Endodermal cell (in vitro differentiated cells): Measurements from ENCODE around the gene CORT. TPM values are rescaled to one million over a fixed set of nuclear protein-coding genes. Genes with fewer than 3 reads are reported as not detected.

Source experiments
- DNase-seq: peaks from one replicate; pipeline ENCODE4 v3.0.0-alpha.2; 2017
- H3K27ac ChIP-seq: 2 replicates; pipeline ENCODE4 v1.5.1; 2013; ENCODE audit warnings: mild to moderate bottlenecking, low read depth, low read length, moderate library complexity
- H3K27me3 ChIP-seq: 2 replicates; pipeline ENCODE4 v1.6.1; 2013; ENCODE audit warnings: mild to moderate bottlenecking, low read length, moderate library complexity; ENCODE audit not compliant: insufficient read depth, control insufficient read depth, poor library complexity, severe bottlenecking
- H3K36me3 ChIP-seq: 2 replicates; pipeline ENCODE4 v1.7.0; 2013; ENCODE audit warnings: mild to moderate bottlenecking, low read length, moderate library complexity; ENCODE audit not compliant: control insufficient read depth, insufficient read depth
- H3K4me1 ChIP-seq: one replicate; pipeline ENCODE4 v1.7.0; 2013; ENCODE audit warnings: low read length; ENCODE audit not compliant: control insufficient read depth, insufficient read depth
- H3K4me3 ChIP-seq: 2 replicates; pipeline ENCODE4 v1.5.1; 2013; ENCODE audit warnings: mild to moderate bottlenecking, low read length, moderate library complexity
- H3K9ac ChIP-seq: 2 replicates; pipeline ENCODE4 v1.6.1; 2013; ENCODE audit warnings: mild to moderate bottlenecking, low read length, moderate library complexity; ENCODE audit not compliant: poor library complexity, severe bottlenecking; ENCODE audit errors: extremely low read depth
- H3K9me3 ChIP-seq: 2 replicates; pipeline ENCODE4 v1.6.1; 2013; ENCODE audit warnings: mild to moderate bottlenecking, low read length, moderate library complexity; ENCODE audit not compliant: control insufficient read depth
- H3K27ac Mint-ChIP-seq: 2 replicates; pipeline ENCODE4 v1.8.0; 2020; ENCODE audit warnings: mixed read lengths
- H3K27me3 Mint-ChIP-seq: 2 replicates; pipeline ENCODE4 v1.8.0; 2021; ENCODE audit warnings: mild to moderate bottlenecking, mixed read lengths; ENCODE audit not compliant: insufficient read depth
- H3K36me3 Mint-ChIP-seq: 2 replicates; pipeline ENCODE4 v1.8.0; 2020; ENCODE audit warnings: low read depth, mixed read lengths
- H3K4me1 Mint-ChIP-seq: 2 replicates; pipeline ENCODE4 v1.8.0; 2020; ENCODE audit warnings: mixed read lengths
- H3K4me3 Mint-ChIP-seq: 2 replicates; pipeline ENCODE4 v1.8.0; 2020; ENCODE audit warnings: mild to moderate bottlenecking, moderate library complexity, mixed read lengths
- H3K9me3 Mint-ChIP-seq: 2 replicates; pipeline ENCODE4 v1.8.0; 2020; ENCODE audit warnings: mild to moderate bottlenecking, mixed read lengths
- CTCF ChIP-seq: fragments of 200-600 bp; sonication (generic); conservative IDR thresholded peaks from 2 replicates; pipeline ENCODE4 v1.5.0; 2021; ENCODE audit warnings: antibody characterized with exemption, mild to moderate bottlenecking
- WGBS, 2 experiments: methylation state at CpG; one replicate each; pipeline versions ENCODE4 v1.1.5 to v1.1.7; 2013; ENCODE audit warnings: missing lambda C conversion rate in 2 of 2, mixed read lengths in 1 of 2; ENCODE audit not compliant: insufficient coverage in 1 of 2, insufficient read length in 1 of 2; 5-methylcytosine and 5-hydroxymethylcytosine counted together
- long read RNA-seq, 4 experiments: library from polyadenylated mRNA in 2 of 4; library from RNA in 1 of 4; library from capped mRNA in 1 of 4; stranded (forward) in 3 of 4; unstranded in 1 of 4; transcript quantifications; one replicate each; pipeline ENCODE4 v2.0.0, GENCODE V29; 2020 to 2021; ENCODE audit warnings: inconsistent platforms in 1 of 4
- polyA plus RNA-seq, 2 experiments: library from polyadenylated mRNA; stranded (reverse); fragments of 50-300 nt; gene quantifications; one replicate each; pipeline ENCODE4 v1.2.3, GENCODE V29; 2013
- total RNA-seq, 2 donors: library from RNA; stranded (reverse); fragmentation: NEBNext Ultra II Directional in 1 of 2; extraction: Animal tissue kit (Norgen Biotek cat#: 25700) in 1 of 2; gene quantifications; 2 replicates in 1 of 2; 3 replicates in 1 of 2; pipeline ENCODE4 v1.2.1, GENCODE V29; 2021

CORT gene
- total RNA-seq, result 1 to 10 TPM in 1 of 2 donors, under 1 TPM in 1; 0.53 to 1.3 TPM
- 0.89 TPM for polyA plus RNA-seq (2013, experiment 1 of 2)
- 1.1 TPM for polyA plus RNA-seq (2013, experiment 2 of 2)
- long read RNA-seq, experiment 1, result 0 reads
- long read RNA-seq, experiment 2, result 0 reads
- long read RNA-seq, experiment 3, result 0 reads
- long read RNA-seq, experiment 4, result 0 reads

- no peaks in the 10 kb centered on the region for H3K27me3 ChIP-seq
- peaks cover 7% of the 10 kb centered on the region for H3K36me3 ChIP-seq
- H3K9me3 Mint-ChIP-seq, result peaks cover 2% of the 10 kb centered on the region
- no peaks in the 10 kb centered on the region for H3K27me3 Mint-ChIP-seq
- H3K9ac ChIP-seq, result no peak within 1 kb of the TSS
- WGBS, 2 experiments, result 90 to 95% methylated on average over 9 to 10 of the region's 10 CpGs
- no peak for TF ChIP-seq CTCF
- H3K4me3 Mint-ChIP-seq, result no peak within 1 kb of the TSS
- H3K27ac ChIP-seq, result no peak within 1 kb of the TSS
- H3K4me1 Mint-ChIP-seq, result peaks cover 8% of the 10 kb centered on the region
- no peaks in the 10 kb centered on the region for H3K4me1 ChIP-seq
- peak within 1 kb of the TSS; percentile 58 for H3K27ac Mint-ChIP-seq
- peaks cover 5% of the 10 kb centered on the region for H3K9me3 ChIP-seq
- no peak for DNase-seq
- peaks cover 19% of the 10 kb centered on the region for H3K36me3 Mint-ChIP-seq
- no peak within 1 kb of the TSS for H3K4me3 ChIP-seq
These were observed at the start of gene CORT for GRCh38 chr1:10449751-10450150. TSS of gene CORT (plus strand) at chr1:10450031. CDS start at chr1:10450224, 193 bp downstream.

GRCh38 chr1:10401281-10401680 lies 48.5 kb upstream of the CORT start:
- H3K27me3 Mint-ChIP-seq, result no peaks in the 10 kb centered on the region
- no peak for TF ChIP-seq CTCF
- peak overlapping the region; percentile 66 for H3K27ac Mint-ChIP-seq
- H3K36me3 Mint-ChIP-seq, result peaks cover 46% of the 10 kb centered on the region
- Histone ChIP-seq H3K36me3 (peaks cover 47% of the 10 kb centered on the region), H3K4me3 (no peak overlapping the region), H3K9ac (no peak overlapping the region), H3K4me1 (no peaks in the 10 kb centered on the region), H3K27ac (no peak overlapping the region), H3K27me3 (no peaks in the 10 kb centered on the region), H3K9me3 (no peaks in the 10 kb centered on the region)
- H3K4me1 Mint-ChIP-seq, result peaks cover 14% of the 10 kb centered on the region
- DNase-seq, result no peak
- H3K9me3 Mint-ChIP-seq, result no peaks in the 10 kb centered on the region
- 90 to 91% methylated on average over 1 of the region's 1 CpG for WGBS, 2 experiments
- peak overlapping the region; percentile 79 for H3K4me3 Mint-ChIP-seq

- no peaks in the 10 kb centered on the region for H3K27me3 ChIP-seq
- H3K9me3 Mint-ChIP-seq, result no peaks in the 10 kb centered on the region
- H3K27me3 Mint-ChIP-seq, result no peaks in the 10 kb centered on the region
- no peaks in the 10 kb centered on the region for H3K9me3 ChIP-seq
- no peak for TF ChIP-seq CTCF
- no peak for DNase-seq
- no peak overlapping the region for H3K4me3 ChIP-seq
- H3K36me3 ChIP-seq, result peaks cover 63% of the 10 kb centered on the region
- H3K4me3 Mint-ChIP-seq, result no peak overlapping the region
- H3K27ac Mint-ChIP-seq, result no peak overlapping the region
- peaks cover 14% of the 10 kb centered on the region for H3K4me1 Mint-ChIP-seq
- H3K4me1 ChIP-seq, result no peaks in the 10 kb centered on the region
- H3K36me3 Mint-ChIP-seq, result peaks cover 61% of the 10 kb centered on the region
- 94 to 100% methylated on average over 9 of the region's 9 CpGs for WGBS, 2 experiments
- H3K9ac ChIP-seq, result no peak overlapping the region
- H3K27ac ChIP-seq, result no peak overlapping the region
These were observed 47.0 kb upstream of the CORT start for GRCh38 chr1:10402729-10403274.
